Measurements from ENCODE around the gene MACROD2.

MACROD2 gene

GRCh38 chr20:14489544-14489943 lies 494.2 kb downstream of the MACROD2 start:
- no peak for DNase-seq

- no peak for DNase-seq
These were observed 496.1 kb downstream of the MACROD2 start for GRCh38 chr20:14491436-14491835.

GRCh38 chr20:14493408-14493807 lies 498.1 kb downstream of the MACROD2 start:
- DNase-seq: no peak

- no peak for DNase-seq
These were observed 499.0 kb downstream of the MACROD2 start for GRCh38 chr20:14494355-14494754.

- no peak for DNase-seq
These were observed 499.8 kb downstream of the MACROD2 start for GRCh38 chr20:14495066-14495465.

GRCh38 chr20:14497004-14497403 lies 501.7 kb downstream of the MACROD2 start:
- DNase-seq: no peak

GRCh38 chr20:14498772-14499171 lies 503.5 kb downstream of the MACROD2 start:
- DNase-seq: no peak

GRCh38 chr20:14505476-14505875 lies 510.2 kb downstream of the MACROD2 start:
- no peak for DNase-seq

GRCh38 chr20:14507711-14508110 lies 512.4 kb downstream of the MACROD2 start:
- no peak for DNase-seq

- DNase-seq: no peak
These were observed 515.0 kb downstream of the MACROD2 start for GRCh38 chr20:14510341-14510740.

GRCh38 chr20:14512839-14513238 lies 517.5 kb downstream of the MACROD2 start:
- DNase-seq: no peak

- no peak for DNase-seq
These were observed 523.3 kb downstream of the MACROD2 start for GRCh38 chr20:14518648-14519047.

- DNase-seq: no peak
These were observed 525.7 kb downstream of the MACROD2 start for GRCh38 chr20:14521016-14521415.

GRCh38 chr20:14521436-14521835 lies 526.1 kb downstream of the MACROD2 start:
- no peak for DNase-seq

GRCh38 chr20:14522595-14522994 lies 527.3 kb downstream of the MACROD2 start:
- DNase-seq: no peak

GRCh38 chr20:14523090-14523489 lies 527.8 kb downstream of the MACROD2 start:
- no peak for DNase-seq

GRCh38 chr20:14525426-14525825 lies 530.1 kb downstream of the MACROD2 start:
- no peak for DNase-seq

- DNase-seq: no peak
These were observed 531.6 kb downstream of the MACROD2 start for GRCh38 chr20:14526891-14527290.

- no peak for DNase-seq
These were observed 536.5 kb downstream of the MACROD2 start for GRCh38 chr20:14531786-14532185.

- DNase-seq: no peak
These were observed 541.4 kb downstream of the MACROD2 start for GRCh38 chr20:14536738-14537137.

- DNase-seq: no peak
These were observed 543.1 kb downstream of the MACROD2 start for GRCh38 chr20:14538433-14538832.

- no peak for DNase-seq
These were observed 547.7 kb downstream of the MACROD2 start for GRCh38 chr20:14543040-14543439.

- no peak for DNase-seq
These were observed 549.4 kb downstream of the MACROD2 start for GRCh38 chr20:14544688-14545087.

GRCh38 chr20:14550655-14551054 lies 555.3 kb downstream of the MACROD2 start:
- DNase-seq: no peak

- DNase-seq: no peak
These were observed 558.6 kb downstream of the MACROD2 start for GRCh38 chr20:14553774-14554534.
